GM13977 (cell line): Measurements from ENCODE around the gene TUBAL3.

ENCODE experiments used
- DNase-seq: peaks from one replicate; pipeline ENCODE4 v3.0.0; 2012; ENCODE audit warnings: low spot score
- in situ Hi-C: fragments of 300-500 bp; cut with MboI; formaldehyde crosslinking; loops from one replicate; pipeline ENCODE4 v1.12.0; 2022; ENCODE audit warnings: low sequenced_read_pairs, low pct_unique_long_range_greater_than_20kb, mixed read lengths, inconsistent platforms; ENCODE audit not compliant: unreplicated experiment
- TF ChIP-seq, protein P1 (sequence below): IDR thresholded peaks from 2 replicates; pipeline ENCODE4 v1.5.1; 2012; ENCODE audit warnings: mild to moderate bottlenecking, control low read depth; ENCODE audit not compliant: insufficient read depth; ENCODE audit errors: extremely low read depth, missing control alignments

TUBAL3 gene

DNA sequence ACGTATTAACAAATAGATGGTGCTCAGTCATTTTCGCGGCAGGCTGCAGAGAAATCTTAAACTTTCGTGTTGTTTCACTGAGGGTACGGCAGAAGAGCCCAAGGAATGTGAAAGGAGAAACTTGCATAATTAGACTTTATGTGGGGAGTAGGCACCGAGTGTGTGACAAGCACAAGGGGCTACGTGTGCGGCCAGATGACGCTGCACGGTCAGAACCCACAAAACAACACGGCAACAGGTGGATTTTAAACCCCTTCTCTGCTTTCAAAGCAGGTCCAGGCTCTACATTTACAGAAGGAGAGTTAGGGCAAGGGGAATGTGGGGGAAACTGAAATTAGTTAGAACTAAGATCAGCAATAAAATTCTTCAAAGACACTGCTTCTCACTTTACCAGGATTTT is 40.3 kb downstream of the TUBAL3 start:
- in situ Hi-C loops, result no loop called here
- DNase-seq, result no peak
- TF ChIP-seq, protein P1, sequence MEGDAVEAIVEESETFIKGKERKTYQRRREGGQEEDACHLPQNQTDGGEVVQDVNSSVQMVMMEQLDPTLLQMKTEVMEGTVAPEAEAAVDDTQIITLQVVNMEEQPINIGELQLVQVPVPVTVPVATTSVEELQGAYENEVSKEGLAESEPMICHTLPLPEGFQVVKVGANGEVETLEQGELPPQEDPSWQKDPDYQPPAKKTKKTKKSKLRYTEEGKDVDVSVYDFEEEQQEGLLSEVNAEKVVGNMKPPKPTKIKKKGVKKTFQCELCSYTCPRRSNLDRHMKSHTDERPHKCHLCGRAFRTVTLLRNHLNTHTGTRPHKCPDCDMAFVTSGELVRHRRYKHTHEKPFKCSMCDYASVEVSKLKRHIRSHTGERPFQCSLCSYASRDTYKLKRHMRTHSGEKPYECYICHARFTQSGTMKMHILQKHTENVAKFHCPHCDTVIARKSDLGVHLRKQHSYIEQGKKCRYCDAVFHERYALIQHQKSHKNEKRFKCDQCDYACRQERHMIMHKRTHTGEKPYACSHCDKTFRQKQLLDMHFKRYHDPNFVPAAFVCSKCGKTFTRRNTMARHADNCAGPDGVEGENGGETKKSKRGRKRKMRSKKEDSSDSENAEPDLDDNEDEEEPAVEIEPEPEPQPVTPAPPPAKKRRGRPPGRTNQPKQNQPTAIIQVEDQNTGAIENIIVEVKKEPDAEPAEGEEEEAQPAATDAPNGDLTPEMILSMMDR, result no peak

DNA sequence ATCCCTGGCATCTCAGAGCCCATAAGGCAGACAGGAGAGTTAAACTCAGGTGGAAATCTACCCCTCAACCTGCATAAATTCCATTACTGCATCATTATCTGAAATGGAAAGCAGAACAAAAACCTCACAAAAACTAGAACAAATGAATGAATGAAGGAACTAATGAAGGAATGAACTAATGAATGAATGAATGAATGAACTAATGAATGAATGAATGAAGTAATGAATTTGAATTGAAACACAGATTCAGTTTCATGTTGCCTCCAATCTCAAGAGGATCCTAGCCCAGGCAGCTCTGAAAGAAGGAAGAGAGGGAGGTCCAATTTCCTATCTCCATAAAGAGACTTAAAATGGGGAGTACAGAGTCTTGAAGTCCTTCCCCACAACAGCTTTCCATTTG is 41.8 kb downstream of the TUBAL3 start:
- TF ChIP-seq, protein P1, result no peak
- in situ Hi-C loops, result no loop called here
- DNase-seq, result no peak

DNA sequence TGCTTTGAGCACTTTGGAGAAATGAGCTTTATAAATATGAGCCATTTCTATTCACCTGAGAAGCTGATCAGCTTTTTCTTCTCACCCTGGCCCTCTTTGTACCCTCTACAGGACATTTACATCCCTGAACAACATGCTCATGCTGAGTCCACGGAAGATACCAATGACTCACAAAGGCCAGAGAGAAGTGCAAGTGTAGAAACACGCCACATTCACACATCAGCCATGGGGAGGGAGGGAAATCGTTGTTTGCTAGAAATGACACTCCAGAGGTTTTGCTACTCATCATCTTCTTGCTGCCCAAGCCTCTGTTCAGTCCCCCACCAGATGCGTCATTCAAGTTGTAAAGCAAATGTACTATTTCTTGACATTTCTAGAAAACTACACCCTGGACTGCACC is 42.7 kb downstream of the TUBAL3 start:
- in situ Hi-C loops, result no loop called here
- TF ChIP-seq, protein P1, result no peak
- no peak for DNase-seq

DNA sequence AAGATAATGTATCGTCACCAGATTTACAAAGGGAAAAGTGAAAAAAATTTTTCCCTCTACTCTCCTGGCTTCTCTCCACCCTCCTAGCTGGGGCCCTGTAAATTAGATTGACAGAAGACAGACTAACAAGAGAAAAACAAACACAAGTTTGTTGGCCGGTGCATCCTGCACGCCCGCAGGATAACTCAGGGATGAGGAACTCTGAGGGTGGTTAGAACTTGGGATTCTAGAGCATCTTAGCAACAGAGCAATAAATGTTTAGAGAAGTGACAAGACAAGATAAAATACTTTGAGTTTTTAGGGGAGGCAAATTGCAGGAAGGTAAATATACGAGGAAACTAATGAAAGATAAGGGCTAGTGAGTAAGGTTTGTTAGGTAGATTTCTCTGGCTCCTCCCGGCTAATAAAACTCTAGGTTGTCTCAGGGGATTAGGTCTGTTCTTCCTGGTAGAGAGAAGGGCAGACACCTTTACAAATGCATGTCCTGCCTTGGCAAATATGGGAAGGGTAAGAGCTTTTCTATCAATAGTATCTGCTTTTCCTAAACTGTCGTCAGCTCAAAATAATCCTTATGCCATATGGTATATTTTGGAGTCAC is 44.2 kb downstream of the TUBAL3 start:
- TF ChIP-seq, protein P1, result no peak
- no peak for DNase-seq
- in situ Hi-C loops, result no loop called here

DNA sequence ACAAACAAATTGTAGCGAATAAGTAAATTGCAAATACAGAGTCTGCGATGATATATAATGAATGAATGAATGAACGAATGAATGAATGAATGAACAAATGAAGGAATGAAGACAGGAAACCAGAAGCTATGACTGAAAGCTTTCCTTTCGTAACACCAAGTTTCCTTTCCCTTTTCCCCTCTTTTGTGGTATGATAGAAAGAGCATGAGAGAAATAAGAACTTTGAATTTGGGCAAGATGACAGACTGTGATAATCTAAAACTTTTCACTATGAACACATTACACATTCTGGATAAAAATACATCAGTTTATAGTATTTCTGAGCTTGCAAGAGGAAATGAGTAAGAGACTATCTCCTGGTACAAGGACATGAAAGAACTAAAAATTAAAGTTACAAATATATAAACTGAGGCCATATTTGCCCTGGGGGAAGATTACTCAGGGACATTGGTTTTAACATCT is 48.3 kb downstream of the TUBAL3 start:
- DNase-seq, result no peak
- TF ChIP-seq, protein P1, result no peak
- in situ Hi-C loops, result no loop called here

DNA sequence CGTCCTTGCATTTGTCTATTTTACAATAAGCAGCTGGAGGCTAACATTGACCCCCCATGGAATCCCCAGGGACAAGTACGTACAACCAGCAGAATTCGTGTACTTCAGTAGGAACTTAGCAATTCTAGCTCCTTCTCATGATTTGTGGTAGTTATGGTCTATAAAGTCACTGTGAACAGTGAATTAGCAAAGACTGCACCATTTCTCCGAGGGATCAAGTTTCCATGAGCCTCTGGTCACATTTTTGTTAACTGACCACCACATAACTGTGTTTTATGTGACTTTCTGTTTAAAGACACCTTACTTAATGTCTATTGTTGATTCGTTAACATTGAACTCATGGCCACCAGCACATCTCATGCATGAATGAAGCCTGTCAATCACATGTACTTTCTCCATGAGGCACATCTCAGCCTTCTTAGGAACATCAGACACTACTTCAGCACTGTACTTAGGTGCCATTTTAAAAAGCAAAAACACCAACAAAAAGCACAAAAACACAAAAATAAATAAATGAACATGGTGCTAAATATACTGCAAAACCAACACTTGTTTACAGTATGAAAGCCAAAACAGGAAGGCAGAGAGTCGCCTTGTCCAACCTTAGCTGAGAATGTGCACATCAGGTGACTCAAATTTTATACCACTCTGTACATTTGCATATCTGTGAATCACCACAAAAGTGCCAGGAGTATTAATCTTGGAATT is 48.9 kb downstream of the TUBAL3 start:
- TF ChIP-seq, protein P1, result no peak
- DNase-seq, result no peak
- in situ Hi-C loops, result no loop called here
